Loucy (cell line): ENCODE results near the gene NCOA6.

Source experiments
- EZH2phosphoT487 ChIP-seq: fragments of 200-600 bp; IDR thresholded peaks from 2 replicates; pipeline ENCODE4 v1.6.1; 2018; ENCODE audit warnings: antibody characterized with exemption, mild to moderate bottlenecking, moderate library complexity, borderline replicate concordance
- TF ChIP-seq, protein P1 (sequence below): fragments of 200-600 bp; sonication (generic); conservative IDR thresholded peaks from 2 replicates; pipeline ENCODE4 v1.5.1; 2014; ENCODE audit warnings: mild to moderate bottlenecking, antibody characterized with exemption, low read length

DNA sequence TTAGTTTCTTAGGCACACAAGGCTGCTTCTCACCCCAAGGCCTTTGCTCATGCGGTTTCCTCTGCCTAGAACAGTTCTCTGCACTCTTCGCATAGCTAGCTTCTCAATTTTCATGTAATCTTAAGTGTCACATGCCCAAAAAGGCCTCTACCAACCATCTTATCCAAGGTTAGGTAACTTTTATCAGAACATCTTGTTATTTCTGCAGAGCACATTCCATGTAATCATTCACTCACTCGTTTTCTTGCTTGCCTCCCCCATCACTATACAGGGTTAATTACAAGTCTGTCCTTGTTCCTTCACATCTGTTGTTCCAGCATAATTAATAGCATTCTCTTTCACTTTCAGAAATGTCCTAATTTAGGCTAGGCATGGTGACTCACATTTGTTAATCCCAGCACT lies 53.8 kb downstream of the NCOA6 start:
- TF ChIP-seq, protein P1, sequence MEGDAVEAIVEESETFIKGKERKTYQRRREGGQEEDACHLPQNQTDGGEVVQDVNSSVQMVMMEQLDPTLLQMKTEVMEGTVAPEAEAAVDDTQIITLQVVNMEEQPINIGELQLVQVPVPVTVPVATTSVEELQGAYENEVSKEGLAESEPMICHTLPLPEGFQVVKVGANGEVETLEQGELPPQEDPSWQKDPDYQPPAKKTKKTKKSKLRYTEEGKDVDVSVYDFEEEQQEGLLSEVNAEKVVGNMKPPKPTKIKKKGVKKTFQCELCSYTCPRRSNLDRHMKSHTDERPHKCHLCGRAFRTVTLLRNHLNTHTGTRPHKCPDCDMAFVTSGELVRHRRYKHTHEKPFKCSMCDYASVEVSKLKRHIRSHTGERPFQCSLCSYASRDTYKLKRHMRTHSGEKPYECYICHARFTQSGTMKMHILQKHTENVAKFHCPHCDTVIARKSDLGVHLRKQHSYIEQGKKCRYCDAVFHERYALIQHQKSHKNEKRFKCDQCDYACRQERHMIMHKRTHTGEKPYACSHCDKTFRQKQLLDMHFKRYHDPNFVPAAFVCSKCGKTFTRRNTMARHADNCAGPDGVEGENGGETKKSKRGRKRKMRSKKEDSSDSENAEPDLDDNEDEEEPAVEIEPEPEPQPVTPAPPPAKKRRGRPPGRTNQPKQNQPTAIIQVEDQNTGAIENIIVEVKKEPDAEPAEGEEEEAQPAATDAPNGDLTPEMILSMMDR: no peak
- no peak for TF ChIP-seq EZH2phosphoT487
